Transverse colon (tissue), 4 donors: Measurements from ENCODE around the gene MRPL37. TPM values are rescaled to one million over a fixed set of nuclear protein-coding genes. Genes with fewer than 3 reads are reported as not detected.

Experiments used
- DNase-seq: peaks from one replicate; pipeline ENCODE4 v3.0.0-alpha.2; 2019
- H3K27ac ChIP-seq, 4 donors: fragments of 200-600 bp; sonication (generic); 2 replicates each; pipeline ENCODE4 v1.5.1; 2016 to 2018; ENCODE audit warnings: inconsistent platforms in 4 of 4
- H3K27me3 ChIP-seq: fragments of 200-600 bp; sonication (generic); 2 replicates; pipeline ENCODE4 v1.5.1; 2017; ENCODE audit warnings: inconsistent platforms
- H3K36me3 ChIP-seq, 4 donors: fragments of 200-600 bp; sonication (generic); 2 replicates each; pipeline ENCODE4 v1.5.1; 2017 to 2019; ENCODE audit warnings: inconsistent platforms in 4 of 4
- H3K4me1 ChIP-seq, 4 donors: fragments of 200-600 bp; sonication (generic); 2 replicates each; pipeline ENCODE4 v1.5.1; 2017 to 2020; ENCODE audit warnings: inconsistent platforms in 4 of 4
- H3K4me3 ChIP-seq, 4 donors: fragments of 200-600 bp; sonication (generic); 1 replicate in 1 of 4; 2 replicates in 3 of 4; pipeline versions ENCODE4 v1.5.1 to v1.6.1; 2017 to 2019; ENCODE audit warnings: inconsistent platforms in 4 of 4
- H3K9me3 ChIP-seq, 2 donors: fragments of 200-600 bp; sonication (generic); 2 replicates each; pipeline ENCODE4 v1.5.1; 2017 to 2019; ENCODE audit warnings: inconsistent platforms in 2 of 2
- CTCF ChIP-seq, 5 experiments: fragments of 200-600 bp in 3 of 5; fragments of 450-650 bp in 2 of 5; sonication (generic) in 3 of 5; IDR thresholded peaks; 1 replicate in 2 of 5; 2 replicates in 3 of 5; pipeline ENCODE4 v1.5.1; 2016 to 2017; ENCODE audit warnings: antibody characterized with exemption in 5 of 5, inconsistent platforms in 3 of 5, mild to moderate bottlenecking in 2 of 5, moderate library complexity in 1 of 5
- EP300 ChIP-seq: sonication (generic); formaldehyde crosslinking; IDR thresholded peaks from one replicate; pipeline ENCODE4 v1.6.1; 2017; ENCODE audit warnings: antibody characterized with exemption, low read depth
- POLR2A ChIP-seq: fragments of 450-650 bp; IDR thresholded peaks from one replicate; pipeline ENCODE4 v1.6.1; 2016; ENCODE audit warnings: antibody characterized with exemption, mild to moderate bottlenecking, moderate library complexity
- POLR2AphosphoS5 ChIP-seq, 3 donors: sonication (generic); formaldehyde crosslinking; IDR thresholded peaks; one replicate each; pipeline ENCODE4 v1.6.1; 2016; ENCODE audit warnings: antibody characterized with exemption in 3 of 3
- WGBS, 2 donors: methylation state at CpG; one replicate each; pipeline ENCODE4 v1.1.5; 2018; ENCODE audit warnings: low coverage in 1 of 2; 5-methylcytosine and 5-hydroxymethylcytosine counted together
- in situ Hi-C, 4 donors: fragments of 200-750 bp; cut with MboI; loops; one replicate each; pipeline versions ENCODE4 v1.15.0 to v1.15.1; 2017; ENCODE audit warnings: low sequenced_read_pairs in 3 of 4, low pct_ligation_motif_present in 1 of 4, low pct_unique_long_range_greater_than_20kb in 1 of 4
- intact Hi-C: fragments of 100-400 bp; cut with DNase I; formaldehyde crosslinking; loops from one replicate; pipeline ENCODE4 v1.15.1; 2023; ENCODE audit warnings: low total_unique reads
- total RNA-seq, 4 donors: library from RNA; depleted of rRNA; stranded (reverse); fragments of >200 nt; gene quantifications; one replicate each; pipeline ENCODE4 v1.1.0, GENCODE V29; 2016

Gene MRPL37
- total RNA-seq, 4 donors from 2014 or later = 9.7 to 122 (median 57.8) TPM

GRCh38 chr1:54223441-54224202, 23.7 kb downstream of the MRPL37 start:
- TF ChIP-seq CTCF (IDR thresholded peaks at IDR 0.05) = no peak
- no peak for TF ChIP-seq POLR2AphosphoS5 (IDR thresholded peaks at IDR 0.05)
- TF ChIP-seq EP300 = no peak
- no peak for TF ChIP-seq POLR2A
- Histone ChIP-seq H3K9me3 (no peaks in the 10 kb centered on the region), H3K27ac (no peak overlapping the region), H3K27me3 (no peaks in the 10 kb centered on the region), H3K4me3 (no peak overlapping the region), H3K36me3 (no peaks in the 10 kb centered on the region), H3K4me1 (peaks cover 12 to 26% (median 20%) of the 10 kb centered on the region in 4 donors)
- in situ Hi-C loops (no loop called here), intact Hi-C loops (no loop called here)
- no peak for DNase-seq
- 97% methylated on average over 16 of the region's 16 CpGs; no CpG with 5 or more reads in 1 of the 2 donors for WGBS, 2 donors

- in situ Hi-C loops = no loop called here
- DNase-seq = no peak
- WGBS, 2 donors = 91% methylated on average over 6 of the region's 6 CpGs; no CpG with 5 or more reads in 1 of the 2 donors
- H3K4me3 ChIP-seq = no peak overlapping the region
- intact Hi-C loops = no loop called here
- no peaks in the 10 kb centered on the region for H3K36me3 ChIP-seq
- H3K27ac ChIP-seq = no peak overlapping the region
- H3K9me3 ChIP-seq = no peaks in the 10 kb centered on the region
- no peaks in the 10 kb centered on the region for H3K27me3 ChIP-seq
- H3K4me1 ChIP-seq = peaks cover 6 to 23% (median 15%) of the 10 kb centered on the region in 4 donors
- TF ChIP-seq POLR2A (no peak), CTCF (IDR thresholded peaks at IDR 0.05) (no peak), EP300 (no peak), POLR2AphosphoS5 (IDR thresholded peaks at IDR 0.05) (no peak)
Observed at GRCh38 chr1:54224233-54224632, 24.3 kb downstream of the MRPL37 start.

GRCh38 chr1:54225378-54225777, 25.4 kb downstream of the MRPL37 start:
- Histone ChIP-seq H3K27ac (no peak overlapping the region), H3K9me3 (no peaks in the 10 kb centered on the region), H3K4me1 (peaks cover 0 to 13% (median 6%) of the 10 kb centered on the region in 4 donors), H3K4me3 (no peak overlapping the region), H3K27me3 (no peaks in the 10 kb centered on the region), H3K36me3 (no peaks in the 10 kb centered on the region)
- DNase-seq = no peak
- WGBS, 2 donors = 89 to 93% methylated on average over 3 to 6 of the region's 6 CpGs
- intact Hi-C loops (no loop called here), in situ Hi-C loops (no loop called here)
- TF ChIP-seq POLR2AphosphoS5 (IDR thresholded peaks at IDR 0.05) (no peak), CTCF (IDR thresholded peaks at IDR 0.05) (no peak), POLR2A (no peak), EP300 (no peak)

- TF ChIP-seq POLR2A = no peak
- TF ChIP-seq POLR2AphosphoS5 (IDR thresholded peaks at IDR 0.05) = no peak
- no peak for TF ChIP-seq EP300
- no peak for TF ChIP-seq CTCF (IDR thresholded peaks at IDR 0.05)
- no peak for DNase-seq
- in situ Hi-C loops (no loop called here), intact Hi-C loops (no loop called here)
- no peak overlapping the region for H3K27ac ChIP-seq
- no peaks in the 10 kb centered on the region for H3K27me3 ChIP-seq
- WGBS, 2 donors = 87 to 94% methylated on average over 13 to 20 of the region's 20 CpGs
- no peaks in the 10 kb centered on the region for H3K9me3 ChIP-seq
- H3K36me3 ChIP-seq = no peaks in the 10 kb centered on the region
- H3K4me3 ChIP-seq = no peak overlapping the region
- H3K4me1 ChIP-seq = peaks cover 0 to 10% (median 3%) of the 10 kb centered on the region in 4 donors
Observed at GRCh38 chr1:54225986-54226559, 26.1 kb downstream of the MRPL37 start.
